ENCODE data around the gene PZP. TPM values are rescaled to one million over a fixed set of nuclear protein-coding genes. Genes with fewer than 3 reads are reported as not detected.

The PZP gene
- not detected in 2 replicates for total RNA-seq (2014; rRNA removed; shearing (Covaris generic))

GRCh38 chr12:9208229-9208628, at the start of gene PZP:
Gene PZP, minus strand, starts transcription at chr12:9208395. Its CDS starts 54 bp downstream, at chr12:9208341.

GRCh38 chr12:9115731-9116559, 92.2 kb downstream of the PZP start, which contains the start of gene A2M:
Gene A2M, minus strand, starts transcription at chr12:9115919. Its CDS starts 70 bp downstream, at chr12:9115849.

Other genes starting within 250 kb of the PZP start
- 1.1 and 2.8 TPM in 2 replicates for gene KLRG1, start 218.8 kb downstream of the PZP start, total RNA-seq (2014; rRNA removed; shearing (Covaris generic))
- gene A2M, start 92.5 kb downstream of the PZP start, total RNA-seq (2014; rRNA removed; shearing (Covaris generic)) = 0.85 and 1.2 TPM in 2 replicates

All from A375 (cell line).